GM12878 (cell line): ENCODE data around the gene DYNC2H1.

Experiments used
- ATF2 ChIP-seq: IDR thresholded peaks from 2 replicates; pipeline ENCODE4 v1.6.1; 2012; ENCODE audit warnings: low read length, inconsistent platforms
- EP300 ChIP-seq, 2 experiments: fragments of 150-350 bp in 1 of 2; IDR thresholded peaks; 2 replicates each; pipeline ENCODE4 v1.6.1; 2011 to 2012; ENCODE audit warnings: low read depth in 2 of 2, low read length in 2 of 2, borderline replicate concordance in 1 of 2, improper control_type of control experiment in 1 of 2, inconsistent platforms in 1 of 2; ENCODE audit not compliant: control insufficient read depth in 1 of 2
- EZH2 ChIP-seq: IDR thresholded peaks from 2 replicates; pipeline ENCODE4 v1.6.1; 2012; ENCODE audit warnings: low read depth, mild to moderate bottlenecking, control low read depth, inconsistent platforms, low read length, borderline replicate concordance; ENCODE audit not compliant: control insufficient read depth
- HCFC1 ChIP-seq: fragments of 150-350 bp; IDR thresholded peaks from 2 replicates; pipeline ENCODE4 v1.6.1; 2014; ENCODE audit warnings: low read length
- NRF1 ChIP-seq: conservative IDR thresholded peaks from 2 replicates; pipeline ENCODE4 v1.6.1; 2011; ENCODE audit warnings: mild to moderate bottlenecking, low read depth, low read length, improper control_type of control experiment
- POLR2AphosphoS5 ChIP-seq: IDR thresholded peaks from 2 replicates; pipeline ENCODE4 v1.6.1; 2011; ENCODE audit warnings: mild to moderate bottlenecking, low read length, inconsistent platforms
- SP1 ChIP-seq: IDR thresholded peaks from one replicate; pipeline ENCODE4 v1.6.1; 2011; ENCODE audit warnings: low read depth, low read length
- ZNF274 ChIP-seq: IDR thresholded peaks from one replicate; pipeline ENCODE4 v1.8.0; 2011; ENCODE audit not compliant: insufficient read length, insufficient read depth
- TF ChIP-seq, protein P1 (sequence below), 3 experiments: IDR thresholded peaks in 2 of 3; conservative IDR thresholded peaks in 1 of 3; 2 replicates each; pipeline ENCODE4 v1.5.1; 2011; ENCODE audit warnings: low read depth in 3 of 3, low read length in 3 of 3, mild to moderate bottlenecking in 3 of 3, control low read depth in 2 of 3, moderate library complexity in 2 of 3, inconsistent platforms in 1 of 3, mixed read lengths in 1 of 3; ENCODE audit not compliant: control insufficient read depth in 2 of 3, insufficient read depth in 1 of 3; ENCODE audit errors: extremely low read depth in 1 of 3

- no peak for TF ChIP-seq ATF2
- TF ChIP-seq, protein P1, sequence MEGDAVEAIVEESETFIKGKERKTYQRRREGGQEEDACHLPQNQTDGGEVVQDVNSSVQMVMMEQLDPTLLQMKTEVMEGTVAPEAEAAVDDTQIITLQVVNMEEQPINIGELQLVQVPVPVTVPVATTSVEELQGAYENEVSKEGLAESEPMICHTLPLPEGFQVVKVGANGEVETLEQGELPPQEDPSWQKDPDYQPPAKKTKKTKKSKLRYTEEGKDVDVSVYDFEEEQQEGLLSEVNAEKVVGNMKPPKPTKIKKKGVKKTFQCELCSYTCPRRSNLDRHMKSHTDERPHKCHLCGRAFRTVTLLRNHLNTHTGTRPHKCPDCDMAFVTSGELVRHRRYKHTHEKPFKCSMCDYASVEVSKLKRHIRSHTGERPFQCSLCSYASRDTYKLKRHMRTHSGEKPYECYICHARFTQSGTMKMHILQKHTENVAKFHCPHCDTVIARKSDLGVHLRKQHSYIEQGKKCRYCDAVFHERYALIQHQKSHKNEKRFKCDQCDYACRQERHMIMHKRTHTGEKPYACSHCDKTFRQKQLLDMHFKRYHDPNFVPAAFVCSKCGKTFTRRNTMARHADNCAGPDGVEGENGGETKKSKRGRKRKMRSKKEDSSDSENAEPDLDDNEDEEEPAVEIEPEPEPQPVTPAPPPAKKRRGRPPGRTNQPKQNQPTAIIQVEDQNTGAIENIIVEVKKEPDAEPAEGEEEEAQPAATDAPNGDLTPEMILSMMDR (IDR thresholded peaks at IDR 0.05 in 2 of 3, conservative IDR thresholded peaks at IDR 0.05 in 1 of 3; ENCODE audit: control insufficient read depth in 2 of 3, extremely low read depth in 1 of 3, insufficient read depth in 1 of 3, low read depth in 3 of 3, low read length in 3 of 3), result no peak
- no peak for TF ChIP-seq POLR2AphosphoS5
- no peak for TF ChIP-seq EP300 (IDR thresholded peaks at IDR 0.05; ENCODE audit: borderline replicate concordance in 1 of 2, control insufficient read depth in 1 of 2, low read depth in 2 of 2, low read length in 2 of 2)
- TF ChIP-seq EZH2, result no peak
- TF ChIP-seq HCFC1, result no peak
- no peak for TF ChIP-seq NRF1
- TF ChIP-seq SP1, result no peak
- TF ChIP-seq ZNF274, result no peak
Measured at GRCh38 chr11:103215812-103216211, 106.6 kb downstream of the DYNC2H1 start.
